ENCODE results near the gene ZNF438.

DNA sequence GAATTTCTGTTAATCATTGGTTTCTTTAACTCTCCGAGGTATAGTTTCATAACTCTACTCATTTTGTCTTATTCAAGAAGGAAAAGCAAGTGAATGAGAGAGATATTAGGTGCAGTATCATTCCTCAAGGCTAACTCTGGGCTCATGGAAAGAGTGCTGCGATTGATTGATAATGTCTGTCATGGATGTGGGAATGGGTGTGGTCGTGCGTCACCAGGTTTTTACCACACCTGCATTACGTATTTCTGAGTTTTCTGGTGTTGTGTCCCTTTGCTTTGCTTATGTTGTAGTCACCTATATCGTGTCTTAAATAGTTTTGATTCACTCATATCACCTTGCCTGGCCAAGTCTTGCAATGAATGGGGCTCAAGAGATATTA is 44.9 kb upstream of the ZNF438 start:
- TF ChIP-seq, protein P1, sequence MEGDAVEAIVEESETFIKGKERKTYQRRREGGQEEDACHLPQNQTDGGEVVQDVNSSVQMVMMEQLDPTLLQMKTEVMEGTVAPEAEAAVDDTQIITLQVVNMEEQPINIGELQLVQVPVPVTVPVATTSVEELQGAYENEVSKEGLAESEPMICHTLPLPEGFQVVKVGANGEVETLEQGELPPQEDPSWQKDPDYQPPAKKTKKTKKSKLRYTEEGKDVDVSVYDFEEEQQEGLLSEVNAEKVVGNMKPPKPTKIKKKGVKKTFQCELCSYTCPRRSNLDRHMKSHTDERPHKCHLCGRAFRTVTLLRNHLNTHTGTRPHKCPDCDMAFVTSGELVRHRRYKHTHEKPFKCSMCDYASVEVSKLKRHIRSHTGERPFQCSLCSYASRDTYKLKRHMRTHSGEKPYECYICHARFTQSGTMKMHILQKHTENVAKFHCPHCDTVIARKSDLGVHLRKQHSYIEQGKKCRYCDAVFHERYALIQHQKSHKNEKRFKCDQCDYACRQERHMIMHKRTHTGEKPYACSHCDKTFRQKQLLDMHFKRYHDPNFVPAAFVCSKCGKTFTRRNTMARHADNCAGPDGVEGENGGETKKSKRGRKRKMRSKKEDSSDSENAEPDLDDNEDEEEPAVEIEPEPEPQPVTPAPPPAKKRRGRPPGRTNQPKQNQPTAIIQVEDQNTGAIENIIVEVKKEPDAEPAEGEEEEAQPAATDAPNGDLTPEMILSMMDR (IDR thresholded peaks at IDR 0.05), result no peak
- TF ChIP-seq POLR2A (IDR thresholded peaks at IDR 0.05), result no peak
